ENCODE data around the gene ACBD3. TPM values are rescaled to one million over a fixed set of nuclear protein-coding genes. Genes with fewer than 3 reads are reported as not detected.
A peak's percentile ranks its signal among the peaks of the same experiment; 100 is the strongest.

ACBD3 gene
- total and polyA plus RNA-seq, 10 of the 15 experiments (the other 5 are each of a cell fraction or from before 2014, with no cell fraction given) = 7.5 to 27.9 (median 20.3) TPM

DNA sequence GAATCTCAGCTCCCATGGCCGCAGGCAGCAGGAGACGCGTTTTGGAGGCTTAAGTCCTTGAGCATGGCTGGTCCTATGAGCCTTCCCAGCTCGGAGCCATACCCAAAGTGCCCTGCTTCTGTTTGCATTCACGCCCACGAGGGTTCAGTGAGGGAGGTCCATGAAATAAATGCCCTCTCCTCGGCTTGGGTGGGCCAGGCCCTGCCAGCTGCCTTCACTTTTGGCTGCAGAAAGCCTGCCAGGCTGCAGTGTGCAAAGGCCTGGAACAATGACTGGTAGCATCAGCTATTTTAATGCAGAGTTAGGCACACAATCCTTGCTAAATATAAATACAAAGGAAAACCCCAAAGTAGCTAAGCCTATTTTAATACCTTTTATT is 74.7 kb downstream of the ACBD3 start:
- H3K4me2 ChIP-seq (ENCODE audit: control insufficient read depth, insufficient read depth) = peak overlapping the region; percentile 89
- no peak overlapping the region for H3K4me3 ChIP-seq
- in situ Hi-C loops (cut with MboI) (no loop called here), intact Hi-C loops (cut with micrococcal nuclease; ENCODE audit: unreplicated experiment) (loop anchor here (2.0 to 10.0 kb wide), 3 partner anchors 47 to 645 kb away; partner anchors contain the start of gene SRP9)
- WGBS (ENCODE audit: insufficient coverage, insufficient replicate concordance, low lambda C conversion rate, missing lambda C conversion rate) = 7% methylated on average over 7 of the region's 7 CpGs
- H3K36me3 ChIP-seq (ENCODE audit: control insufficient read depth in 2 of 2, insufficient read depth in 2 of 2, low read length in 1 of 2) = no peaks in the 10 kb centered on the region
- no peak for FAIRE-seq
- ChIA-PET RAD21 (ENCODE audit: unreplicated experiment) (interaction anchor here (2.2 to 6.3 kb wide), 4 partner anchors 14 to 49 kb away, joined by 6 to 56 read pairs (median 18); partner anchors contain the start of gene H3-3A), POLR2A (interaction anchor here (0.7 to 6.0 kb wide), 10 partner anchors 8 to 133 kb away, joined by 3 to 37 read pairs (median 4); partner anchors contain the start of genes H3-3A and SDE2), CTCF (interaction anchor here (2.1 to 6.5 kb wide), 4 partner anchors 9 to 125 kb away, joined by 11 to 96 read pairs (median 32); no protein-coding TSS in a partner anchor), SMC1A (ENCODE audit: uncharacterized antibody, unreplicated experiment) (interaction anchor here (0.7 to 4.6 kb wide), 8 partner anchors 9 to 125 kb away, joined by 3 to 39 read pairs (median 8); partner anchors contain the start of gene SDE2)
- no peak for ATAC-seq
- no peak overlapping the region for H3K9ac ChIP-seq (ENCODE audit: control insufficient read depth, insufficient read depth, low read length)
- no peaks in the 10 kb centered on the region for H3K9me3 ChIP-seq (replicated peaks; ENCODE audit: control insufficient read depth, insufficient read depth, low read length)
- no peak overlapping the region for H3K27ac ChIP-seq (ENCODE audit: control insufficient read depth, insufficient read depth)
- no peaks in the 10 kb centered on the region for H3K27me3 ChIP-seq (replicated peaks in 1 of 2; ENCODE audit: control insufficient read depth in 2 of 2, insufficient read depth in 2 of 2, low read length in 1 of 2)
- no TSS peak for BruUV-seq (replicated peaks)
- no peak for DNase-seq (ENCODE audit: low read depth, low spot score)
- H3K4me1 ChIP-seq (ENCODE audit: control insufficient read depth, insufficient read depth, low read length) = peaks cover 23% of the 10 kb centered on the region
- no peaks in the 10 kb centered on the region for H3K79me2 ChIP-seq (ENCODE audit: control insufficient read depth, insufficient read depth, low read length)
- H4K20me1 ChIP-seq (ENCODE audit: control insufficient read depth, insufficient read depth) = no peaks in the 10 kb centered on the region
- H2AFZ ChIP-seq (ENCODE audit: control insufficient read depth, low read depth, low read length) = peak overlapping the region; percentile 55
- TF ChIP-seq GABPA (IDR thresholded peaks at IDR 0.05; ENCODE audit: low read depth) = no peak
- no peak for TF ChIP-seq ATF2 (IDR thresholded peaks at IDR 0.05; ENCODE audit: low read length)
- TF ChIP-seq, protein P1, sequence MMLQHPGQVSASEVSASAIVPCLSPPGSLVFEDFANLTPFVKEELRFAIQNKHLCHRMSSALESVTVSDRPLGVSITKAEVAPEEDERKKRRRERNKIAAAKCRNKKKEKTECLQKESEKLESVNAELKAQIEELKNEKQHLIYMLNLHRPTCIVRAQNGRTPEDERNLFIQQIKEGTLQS (IDR thresholded peaks at IDR 0.05; ENCODE audit: borderline replicate concordance, extremely low read depth, low read depth, low read length) = no peak
- TF ChIP-seq CTCF (IDR thresholded peaks at IDR 0.05 in 2 of 3, conservative IDR thresholded peaks at IDR 0.05 in 1 of 3; ENCODE audit: control insufficient read depth in 2 of 3, extremely low read depth in 1 of 3, insufficient read depth in 1 of 3, low read depth in 3 of 3, low read length in 3 of 3) = no peak
- TF ChIP-seq ZNF622 (IDR thresholded peaks at IDR 0.05) = no peak
- no peak for TF ChIP-seq ZBTB33 (IDR thresholded peaks at IDR 0.05)
- no peak for TF ChIP-seq ZNF274 (IDR thresholded peaks at IDR 0.05; ENCODE audit: insufficient read depth, insufficient read length)
- no peak for TF ChIP-seq HCFC1 (IDR thresholded peaks at IDR 0.05; ENCODE audit: low read length)
- no peak for TF ChIP-seq SIN3A (IDR thresholded peaks at IDR 0.05; ENCODE audit: low read depth, low read length)
- TF ChIP-seq, protein P2, sequence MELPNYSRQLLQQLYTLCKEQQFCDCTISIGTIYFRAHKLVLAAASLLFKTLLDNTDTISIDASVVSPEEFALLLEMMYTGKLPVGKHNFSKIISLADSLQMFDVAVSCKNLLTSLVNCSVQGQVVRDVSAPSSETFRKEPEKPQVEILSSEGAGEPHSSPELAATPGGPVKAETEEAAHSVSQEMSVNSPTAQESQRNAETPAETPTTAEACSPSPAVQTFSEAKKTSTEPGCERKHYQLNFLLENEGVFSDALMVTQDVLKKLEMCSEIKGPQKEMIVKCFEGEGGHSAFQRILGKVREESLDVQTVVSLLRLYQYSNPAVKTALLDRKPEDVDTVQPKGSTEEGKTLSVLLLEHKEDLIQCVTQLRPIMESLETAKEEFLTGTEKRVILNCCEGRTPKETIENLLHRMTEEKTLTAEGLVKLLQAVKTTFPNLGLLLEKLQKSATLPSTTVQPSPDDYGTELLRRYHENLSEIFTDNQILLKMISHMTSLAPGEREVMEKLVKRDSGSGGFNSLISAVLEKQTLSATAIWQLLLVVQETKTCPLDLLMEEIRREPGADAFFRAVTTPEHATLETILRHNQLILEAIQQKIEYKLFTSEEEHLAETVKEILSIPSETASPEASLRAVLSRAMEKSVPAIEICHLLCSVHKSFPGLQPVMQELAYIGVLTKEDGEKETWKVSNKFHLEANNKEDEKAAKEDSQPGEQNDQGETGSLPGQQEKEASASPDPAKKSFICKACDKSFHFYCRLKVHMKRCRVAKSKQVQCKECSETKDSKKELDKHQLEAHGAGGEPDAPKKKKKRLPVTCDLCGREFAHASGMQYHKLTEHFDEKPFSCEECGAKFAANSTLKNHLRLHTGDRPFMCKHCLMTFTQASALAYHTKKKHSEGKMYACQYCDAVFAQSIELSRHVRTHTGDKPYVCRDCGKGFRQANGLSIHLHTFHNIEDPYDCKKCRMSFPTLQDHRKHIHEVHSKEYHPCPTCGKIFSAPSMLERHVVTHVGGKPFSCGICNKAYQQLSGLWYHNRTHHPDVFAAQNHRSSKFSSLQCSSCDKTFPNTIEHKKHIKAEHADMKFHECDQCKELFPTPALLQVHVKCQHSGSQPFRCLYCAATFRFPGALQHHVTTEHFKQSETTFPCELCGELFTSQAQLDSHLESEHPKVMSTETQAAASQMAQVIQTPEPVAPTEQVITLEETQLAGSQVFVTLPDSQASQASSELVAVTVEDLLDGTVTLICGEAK (IDR thresholded peaks at IDR 0.05; ENCODE audit: borderline replicate concordance) = no peak
- no peak for TF ChIP-seq ZNF217 (IDR thresholded peaks at IDR 0.05)
- no peak for TF ChIP-seq PAX8 (IDR thresholded peaks at IDR 0.05)
- TF ChIP-seq NR2C2 (IDR thresholded peaks at IDR 0.05; ENCODE audit: borderline replicate concordance, control insufficient read depth, insufficient read length, low read depth) = no peak
- no peak for TF ChIP-seq HDGF (IDR thresholded peaks at IDR 0.05)
- TF ChIP-seq SUZ12 (IDR thresholded peaks at IDR 0.05; ENCODE audit: unreplicated experiment) = no peak

All from GM12878 (cell line).